Endothelial cell of umbilical vein (primary cell): Measurements from ENCODE around the gene SENP8. TPM values are rescaled to one million over a fixed set of nuclear protein-coding genes. Genes with fewer than 3 reads are reported as not detected.

ENCODE experiments used
- BruUV-seq: library from RNA; stranded (reverse); fragments of 400-500 nt; replicated peaks from 2 replicates; lab custom pipeline; 2021; lab: Mats Ljungman, UMichigan
- CTCF ChIA-PET: fragments of 300-600, 350-600 bp; sonication (Branson Sonifier 250); formaldehyde crosslinking; loops from one replicate; lab custom pipeline; 2021; ENCODE audit warnings: antibody characterized with exemption, inconsistent platforms; lab: Charles Lee
- POLR2A ChIA-PET: fragments of 300-600, 350-600 bp; sonication (Branson Sonifier 250); formaldehyde crosslinking; loops from one replicate; lab custom pipeline; 2021; ENCODE audit warnings: antibody characterized with exemption, inconsistent platforms; lab: Charles Lee
- DNase-seq: peaks from one replicate; pipeline ENCODE4 v3.0.0-alpha.2; 2011; ENCODE audit warnings: low read depth, low spot score
- FAIRE-seq: peaks from 2 replicates; lab custom pipeline; 2011; peaks lifted over from hg19 to GRCh38; lab: Jason Lieb, UNC
- H2AFZ ChIP-seq: 2 replicates; pipeline ENCODE4 v1.6.0; 2012; ENCODE audit warnings: low read depth, low read length, control low read depth, inconsistent platforms
- H3K27ac ChIP-seq: 2 replicates; pipeline ENCODE4 v1.5.1; 2011; ENCODE audit warnings: low read depth, mild to moderate bottlenecking, control low read depth, low read length, moderate library complexity; ENCODE audit not compliant: insufficient read depth
- H3K27me3 ChIP-seq, 2 experiments: 2 replicates each; pipeline versions ENCODE4 v1.6.0 to v1.6.1; 2011; ENCODE audit warnings: low read length in 2 of 2, mixed read lengths in 1 of 2; ENCODE audit not compliant: control insufficient read depth in 2 of 2, insufficient read depth in 2 of 2
- H3K36me3 ChIP-seq, 2 experiments: 2 replicates in 1 of 2; 3 replicates in 1 of 2; pipeline ENCODE4 v1.5.1; 2011; ENCODE audit warnings: low read length in 2 of 2, mild to moderate bottlenecking in 1 of 2, moderate library complexity in 1 of 2; ENCODE audit not compliant: control insufficient read depth in 2 of 2, insufficient read depth in 2 of 2; ENCODE audit errors: extremely low read depth in 1 of 2
- H3K4me1 ChIP-seq: 3 replicates; pipeline ENCODE4 v1.5.1; 2011; ENCODE audit warnings: mild to moderate bottlenecking, low read length; ENCODE audit not compliant: control insufficient read depth, insufficient read depth; ENCODE audit errors: extremely low read depth
- H3K4me2 ChIP-seq: 2 replicates; pipeline ENCODE4 v1.6.1; 2011; ENCODE audit warnings: low read length, control low read depth, mixed read lengths; ENCODE audit not compliant: insufficient read depth
- H3K4me3 ChIP-seq, 3 experiments: fragments of 200-600 bp in 1 of 3; sonication (generic), shearing (Covaris generic) in 1 of 3; replicated peaks in 1 of 3; 2 replicates each; pipeline ENCODE4 v1.5.1; 2011 to 2016; ENCODE audit warnings: control low read depth in 3 of 3, low read length in 3 of 3, mild to moderate bottlenecking in 2 of 3, inconsistent platforms in 1 of 3, low read depth in 1 of 3, moderate library complexity in 1 of 3; ENCODE audit not compliant: insufficient read depth in 1 of 3
- H3K79me2 ChIP-seq: 2 replicates; pipeline ENCODE4 v1.6.0; 2012; ENCODE audit warnings: low read length, inconsistent platforms; ENCODE audit not compliant: control insufficient read depth, insufficient read depth
- H3K9ac ChIP-seq: replicated peaks from 2 replicates; pipeline ENCODE3; 2011; ENCODE audit warnings: low read length, control low read depth; ENCODE audit not compliant: insufficient read depth; ENCODE audit errors: extremely low read depth
- H3K9me1 ChIP-seq: replicated peaks from 3 replicates; pipeline ENCODE4 v1.6.0; 2011; ENCODE audit warnings: mild to moderate bottlenecking, low read length; ENCODE audit not compliant: control insufficient read depth, insufficient read depth; ENCODE audit errors: extremely low read depth
- H3K9me3 ChIP-seq: replicated peaks from 2 replicates; pipeline ENCODE4 v1.5.1; 2012; ENCODE audit warnings: low read length, inconsistent platforms; ENCODE audit not compliant: control insufficient read depth, insufficient read depth
- H4K20me1 ChIP-seq: replicated peaks from 2 replicates; pipeline ENCODE3; 2011; ENCODE audit warnings: mild to moderate bottlenecking, low read length; ENCODE audit not compliant: control insufficient read depth, insufficient read depth; ENCODE audit errors: extremely low read depth
- EZH2 ChIP-seq: IDR thresholded peaks from 2 replicates; pipeline ENCODE4 v1.6.1; 2012; ENCODE audit warnings: borderline replicate concordance, low read depth, mild to moderate bottlenecking, moderate library complexity, low read length, inconsistent platforms; ENCODE audit not compliant: severe bottlenecking
- FOS ChIP-seq: IDR thresholded peaks from 2 replicates; pipeline ENCODE4 v1.6.1; 2011; ENCODE audit warnings: mild to moderate bottlenecking, low read length, moderate library complexity, borderline replicate concordance; ENCODE audit not compliant: insufficient read depth
- GATA2 ChIP-seq: IDR thresholded peaks from 2 replicates; pipeline ENCODE4 v1.7.0; 2011; ENCODE audit warnings: low read depth, mild to moderate bottlenecking, moderate library complexity, mixed read lengths, low read length; ENCODE audit not compliant: insufficient read length, insufficient read depth
- JUN ChIP-seq: IDR thresholded peaks from 2 replicates; pipeline ENCODE4 v1.6.1; 2011; ENCODE audit warnings: borderline replicate concordance, low read depth; ENCODE audit not compliant: insufficient read length, insufficient read depth
- MYC ChIP-seq: IDR thresholded peaks from one replicate; pipeline ENCODE4 v1.6.1; 2011; ENCODE audit warnings: mild to moderate bottlenecking, low read depth, low read length
- POLR2A ChIP-seq: IDR thresholded peaks from 2 replicates; pipeline ENCODE4 v1.6.1; 2012; ENCODE audit warnings: low read depth, mild to moderate bottlenecking, control low read depth, low read length
- POLR2AphosphoS5 ChIP-seq: IDR thresholded peaks from 2 replicates; pipeline ENCODE4 v1.6.1; 2012; ENCODE audit warnings: low read depth, mild to moderate bottlenecking, control low read depth, low read length, moderate library complexity; ENCODE audit not compliant: insufficient read depth
- dilution Hi-C: fragments of 300-500 bp; cut with MboI; formaldehyde crosslinking; loops from one replicate; pipeline ENCODE4 v1.15.0; 2019; ENCODE audit warnings: low sequenced_read_pairs; ENCODE audit not compliant: extremely low pct_ligation_motif_present
- intact Hi-C: fragments of 100-400 bp; cut with micrococcal nuclease; formaldehyde crosslinking; loops from one replicate; pipeline ENCODE4 v1.10.0; 2022
- polyA plus RNA-seq, 4 experiments: library from polyadenylated mRNA; depleted of rRNA in 3 of 4; stranded (reverse) in 3 of 4; unstranded in 1 of 4; fragments of >200 nt; gene quantifications; 2 replicates each; pipeline versions ENCODE4 v1.2.1 to v1.2.3, GENCODE V29; 2011 to 2012; ENCODE audit warnings: missing spikeins in 1 of 4
- total RNA-seq: library from RNA; stranded (reverse); gene quantifications from 2 replicates; pipeline ENCODE4 v1.2.3, GENCODE V29; 2021
- TF ChIP-seq, protein P1 (sequence below): IDR thresholded peaks from 2 replicates; pipeline ENCODE4 v1.6.1; 2011; ENCODE audit not compliant: insufficient read depth, insufficient read length
- TF ChIP-seq, protein P2 (sequence below), 2 donors: IDR thresholded peaks; 1 replicate in 1 of 2; 2 replicates in 1 of 2; pipeline ENCODE4 v1.5.1; 2011; ENCODE audit warnings: low read length in 2 of 2, mild to moderate bottlenecking in 2 of 2, moderate library complexity in 2 of 2, control low read depth in 1 of 2, inconsistent platforms in 1 of 2, low read depth in 1 of 2; ENCODE audit not compliant: insufficient read depth in 1 of 2; ENCODE audit errors: extremely low read depth in 1 of 2

Gene SENP8
- total and polyA plus RNA-seq, 2 donors (not counting 3 experiments of a cell fraction or from before 2014, with no cell fraction given) = 0.91 to 1.3 TPM

DNA sequence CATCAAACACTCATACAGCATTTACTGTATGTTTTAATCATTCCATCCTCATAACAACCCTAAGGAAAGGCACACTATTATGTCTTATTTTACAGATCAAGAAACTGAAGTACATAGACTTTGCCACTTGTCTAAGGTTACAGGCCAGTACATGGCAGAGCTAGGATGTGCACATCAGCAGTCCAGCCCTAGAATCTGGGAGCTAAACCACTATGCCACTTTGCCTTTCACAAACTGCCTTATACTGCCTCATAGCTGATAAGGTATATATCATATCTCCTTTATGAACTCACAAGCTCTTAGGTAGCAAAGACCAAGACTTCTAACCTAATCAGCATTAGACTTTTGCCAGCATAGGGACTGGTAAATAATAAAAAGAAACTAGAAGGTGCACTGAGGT lies 49.3 kb upstream of the SENP8 start:
- H2AFZ ChIP-seq = no peak overlapping the region
- no peaks in the 10 kb centered on the region for H3K9me1 ChIP-seq
- peaks cover 4% of the 10 kb centered on the region for H3K79me2 ChIP-seq
- BruUV-seq = no TSS peak
- dilution Hi-C loops (no loop called here), intact Hi-C loops (no loop called here)
- no peak for FAIRE-seq
- no peak for DNase-seq
- H3K4me1 ChIP-seq = no peaks in the 10 kb centered on the region
- H3K4me2 ChIP-seq = no peak overlapping the region
- H3K27ac ChIP-seq = no peak overlapping the region
- no peak overlapping the region for H3K9ac ChIP-seq
- H3K4me3 ChIP-seq = no peak overlapping the region
- POLR2A ChIA-PET = no interaction called here
- TF ChIP-seq JUN (no peak), POLR2AphosphoS5 (no peak), FOS (no peak), EZH2 (no peak), POLR2A (no peak), MYC (no peak), GATA2 (no peak)
- TF ChIP-seq, protein P1, sequence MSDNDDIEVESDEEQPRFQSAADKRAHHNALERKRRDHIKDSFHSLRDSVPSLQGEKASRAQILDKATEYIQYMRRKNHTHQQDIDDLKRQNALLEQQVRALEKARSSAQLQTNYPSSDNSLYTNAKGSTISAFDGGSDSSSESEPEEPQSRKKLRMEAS = no peak
- TF ChIP-seq, protein P2, sequence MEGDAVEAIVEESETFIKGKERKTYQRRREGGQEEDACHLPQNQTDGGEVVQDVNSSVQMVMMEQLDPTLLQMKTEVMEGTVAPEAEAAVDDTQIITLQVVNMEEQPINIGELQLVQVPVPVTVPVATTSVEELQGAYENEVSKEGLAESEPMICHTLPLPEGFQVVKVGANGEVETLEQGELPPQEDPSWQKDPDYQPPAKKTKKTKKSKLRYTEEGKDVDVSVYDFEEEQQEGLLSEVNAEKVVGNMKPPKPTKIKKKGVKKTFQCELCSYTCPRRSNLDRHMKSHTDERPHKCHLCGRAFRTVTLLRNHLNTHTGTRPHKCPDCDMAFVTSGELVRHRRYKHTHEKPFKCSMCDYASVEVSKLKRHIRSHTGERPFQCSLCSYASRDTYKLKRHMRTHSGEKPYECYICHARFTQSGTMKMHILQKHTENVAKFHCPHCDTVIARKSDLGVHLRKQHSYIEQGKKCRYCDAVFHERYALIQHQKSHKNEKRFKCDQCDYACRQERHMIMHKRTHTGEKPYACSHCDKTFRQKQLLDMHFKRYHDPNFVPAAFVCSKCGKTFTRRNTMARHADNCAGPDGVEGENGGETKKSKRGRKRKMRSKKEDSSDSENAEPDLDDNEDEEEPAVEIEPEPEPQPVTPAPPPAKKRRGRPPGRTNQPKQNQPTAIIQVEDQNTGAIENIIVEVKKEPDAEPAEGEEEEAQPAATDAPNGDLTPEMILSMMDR (IDR thresholded peaks at IDR 0.05; ENCODE audit: extremely low read depth in 1 of 2, insufficient read depth in 1 of 2, low read depth in 1 of 2, low read length in 2 of 2) = no peak
- no peaks in the 10 kb centered on the region for H4K20me1 ChIP-seq
- H3K36me3 ChIP-seq = no peaks in the 10 kb centered on the region
- H3K9me3 ChIP-seq = no peaks in the 10 kb centered on the region
- CTCF ChIA-PET = no interaction called here
- no peaks in the 10 kb centered on the region for H3K27me3 ChIP-seq
